Posterior vena cava (tissue), 2 donors: Measurements from ENCODE around the gene SCRT2. TPM values are rescaled to one million over a fixed set of nuclear protein-coding genes. Genes with fewer than 3 reads are reported as not detected.
A peak's percentile ranks its signal among the peaks of the same experiment; 100 is the strongest.

Experiments used
- DNase-seq: peaks from one replicate; pipeline ENCODE4 v3.0.0-alpha.2; 2020; ENCODE audit warnings: low spot score
- intact Hi-C, 2 donors: fragments of 100-400 bp; cut with DNase I; formaldehyde crosslinking; loops; one replicate each; pipeline versions ENCODE4 v1.14.1 to v1.14.2; 2022 to 2023
- long read RNA-seq, 2 donors: library from polyadenylated mRNA; unstranded; transcript quantifications; one replicate each; pipeline ENCODE4 v2.0.0, GENCODE V29; 2020 to 2021
- total RNA-seq, 2 donors: library from RNA; stranded (reverse); fragmentation: NEBNext Ultra II Directional; extraction: Animal tissue kit (Norgen Biotek cat#: 25700); gene quantifications; one replicate each; pipeline ENCODE4 v1.2.1, GENCODE V29; 2021
- donor health status: DM: yes; HTN: yes; CAD: no.
- donor health status: DM: yes; HTN: yes; CAD: no.

The SCRT2 gene
- total RNA-seq: not detected
- long read RNA-seq, donor 1: 0 reads
- long read RNA-seq, donor 2: 0 reads

DNA sequence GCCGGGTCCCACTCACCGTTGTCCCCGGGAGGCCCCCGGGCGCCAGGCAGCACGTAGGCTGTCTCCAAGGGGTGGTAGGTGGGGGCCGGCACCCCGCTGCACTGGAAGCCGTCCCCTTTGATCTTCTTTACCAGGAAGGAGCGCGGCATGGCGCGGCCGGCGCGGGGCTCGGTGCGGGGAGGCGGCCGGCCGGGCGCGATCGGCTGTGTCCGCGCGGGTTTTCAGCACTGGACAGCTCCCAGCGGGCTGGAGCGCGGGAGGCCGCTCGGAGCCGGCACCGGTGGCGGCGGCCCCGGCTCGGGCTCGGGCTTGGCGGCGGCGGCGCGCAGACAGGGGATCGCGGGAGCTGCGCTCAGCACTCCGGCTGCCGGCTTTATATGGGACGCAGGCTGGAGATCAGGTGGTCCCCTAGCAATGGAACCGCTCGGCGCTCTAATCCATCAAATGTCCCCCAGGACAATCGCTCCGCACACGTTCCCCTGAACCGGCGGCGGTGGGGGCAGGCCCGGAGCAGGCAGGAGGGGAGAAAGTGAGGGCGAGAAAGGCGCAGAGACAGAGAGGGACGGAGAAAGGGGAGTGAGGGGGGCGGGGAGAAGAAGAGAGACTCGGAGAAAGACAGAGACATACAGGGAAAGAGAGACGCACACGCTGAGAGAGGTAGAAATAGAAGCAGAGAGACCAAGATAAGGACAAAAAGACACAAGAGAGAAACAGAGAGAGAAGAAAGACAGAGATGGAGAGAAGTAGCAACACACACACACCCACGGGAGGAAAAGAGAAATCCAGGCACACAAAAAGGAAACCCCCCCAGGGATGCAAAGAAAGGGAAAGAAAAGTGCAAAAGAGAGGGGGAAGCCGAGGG, at the start of gene SCRT2:
SCRT2 (minus strand) TSS at position 350 of the 862 bp plus-strand sequence; CDS start at position 149, 201 bp downstream.
- intact Hi-C loops: no loop called here

DNA sequence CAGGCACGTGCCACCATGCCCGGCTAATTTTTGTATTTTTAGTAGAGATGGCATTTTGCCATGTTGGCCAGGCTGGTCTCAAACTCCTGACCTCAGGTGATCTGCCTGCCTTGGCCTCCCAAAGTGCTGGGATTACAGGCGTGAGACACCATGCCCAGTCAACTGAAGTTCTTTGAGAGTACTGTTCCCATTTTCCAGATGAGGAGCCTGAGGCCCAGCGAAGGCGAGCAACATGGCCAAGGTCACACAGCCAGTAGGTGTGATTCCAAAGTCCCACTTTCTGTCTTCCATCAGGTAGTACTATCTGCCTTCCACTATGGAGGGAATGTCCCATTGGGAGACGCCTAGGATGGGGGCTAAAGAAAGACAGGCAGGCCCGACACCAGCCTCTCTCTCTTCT, 49.2 kb upstream of the SCRT2 start:
- DNase-seq: peak; percentile 26
- intact Hi-C loops: loop anchor here in 1 of 2 donors (5.0 kb wide), 1 partner anchor 162 kb away; no protein-coding TSS in a partner anchor

More for the DNA sequence above, at the start of gene SCRT2:
- DNase-seq: peak; percentile 92

- DNase-seq: peak; percentile 54
- intact Hi-C loops: loop anchor here in 1 of 2 donors (5.0 kb wide), 1 partner anchor 161 kb away; no protein-coding TSS in a partner anchor
These were observed 48.2 kb upstream of the SCRT2 start for GRCh38 chr20:723756-724155.

GRCh38 chr20:722822-723644, 47.4 kb upstream of the SCRT2 start:
- DNase-seq: peak; percentile 56
- intact Hi-C loops: loop anchor here in 1 of 2 donors (5.0 kb wide), 1 partner anchor 161 kb away; no protein-coding TSS in a partner anchor

- peak; percentile 53 for DNase-seq
- intact Hi-C loops: loop anchor here in 1 of 2 donors (5.0 kb wide), 1 partner anchor 160 kb away; no protein-coding TSS in a partner anchor
These were observed 46.3 kb upstream of the SCRT2 start for GRCh38 chr20:721876-722275.

DNA sequence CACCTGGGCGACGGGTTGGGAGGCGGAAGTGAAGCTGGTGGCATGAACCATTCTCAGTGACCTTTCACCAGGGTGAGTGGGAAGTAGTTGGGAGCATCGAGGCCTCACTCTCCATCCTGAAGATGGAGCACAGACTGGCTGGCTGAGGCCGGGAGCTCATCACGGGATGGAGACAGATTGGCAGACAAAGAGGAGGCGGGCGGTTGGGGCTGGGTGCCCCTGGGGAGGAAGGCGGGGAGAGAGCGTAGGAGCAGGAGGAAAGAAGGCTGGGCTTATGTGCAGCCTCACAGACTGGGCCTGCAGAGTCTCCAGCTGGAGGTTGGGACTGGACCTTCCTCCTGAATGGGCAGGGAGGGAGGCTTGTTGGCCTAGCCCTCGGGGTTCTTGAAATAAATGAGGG, 44.2 kb upstream of the SCRT2 start:
- peak; percentile 26 for DNase-seq
- intact Hi-C loops: loop anchor here in 1 of 2 donors (5.0 kb wide), 1 partner anchor 158 kb away; no protein-coding TSS in a partner anchor

GRCh38 chr20:719068-719467, 43.5 kb upstream of the SCRT2 start:
- intact Hi-C loops: no loop called here
- peak; percentile 62 for DNase-seq

- intact Hi-C loops: no loop called here
- DNase-seq: peak; percentile 37
These were observed 42.2 kb upstream of the SCRT2 start for GRCh38 chr20:717832-718231.

- intact Hi-C loops: no loop called here
- peak; percentile 5 for DNase-seq
These were observed 41.7 kb upstream of the SCRT2 start for GRCh38 chr20:717271-717670.

DNA sequence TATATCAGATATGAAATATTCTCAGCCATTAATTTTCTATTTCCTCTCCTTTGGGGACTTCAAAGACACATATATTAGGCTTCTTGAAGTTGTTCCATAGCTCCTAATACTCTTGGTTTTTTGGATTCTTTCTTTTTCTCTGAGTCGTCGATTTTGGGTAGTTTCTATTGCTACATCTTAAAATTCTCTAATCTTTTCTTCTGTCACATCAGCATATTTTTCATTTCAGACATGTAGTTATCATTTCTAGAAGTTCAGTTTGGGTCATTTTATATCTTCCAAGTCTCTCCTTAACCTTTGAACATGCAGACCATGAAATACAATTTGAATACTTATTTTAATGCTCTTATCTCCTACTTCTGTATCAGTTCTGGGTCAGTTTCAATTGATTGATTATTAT, 38.9 kb upstream of the SCRT2 start:
- DNase-seq: no peak
- intact Hi-C loops: no loop called here

GRCh38 chr20:711576-711975, 36.0 kb upstream of the SCRT2 start:
- no peak for DNase-seq
- intact Hi-C loops: no loop called here

DNA sequence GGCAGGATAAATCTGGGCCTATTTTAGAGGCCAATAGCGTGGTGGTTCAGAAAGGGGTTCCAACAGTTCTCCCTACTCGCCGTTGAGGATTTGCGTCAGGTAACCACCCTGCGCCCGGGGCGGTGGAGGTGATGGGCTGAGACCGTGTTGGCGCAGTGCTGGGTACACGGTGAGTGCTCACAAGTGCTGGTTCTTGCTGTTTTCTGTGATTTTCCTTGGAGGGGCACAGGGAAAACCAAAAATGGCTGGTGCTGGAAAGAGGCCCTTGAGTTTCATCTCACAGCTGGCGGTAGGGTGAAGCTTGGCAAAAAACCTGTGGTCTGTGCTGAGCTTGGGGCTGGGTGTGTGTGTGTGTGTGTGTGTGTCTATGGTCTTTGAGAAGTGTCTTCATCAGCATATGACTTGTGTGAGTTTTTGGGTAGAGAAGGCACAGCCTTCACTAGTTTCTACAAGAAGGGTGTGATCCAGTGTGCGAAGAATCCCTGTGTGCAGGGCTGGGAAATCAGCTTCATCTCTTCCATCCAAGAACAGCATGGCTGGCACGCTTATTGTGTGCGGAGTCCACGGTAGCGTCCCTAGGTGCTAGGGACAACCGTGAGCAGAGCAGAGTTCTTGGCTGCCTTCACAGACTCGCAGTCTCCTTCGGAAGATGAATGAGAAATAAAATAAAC, 35.3 kb upstream of the SCRT2 start:
- intact Hi-C loops: no loop called here
- no peak for DNase-seq

- no peak for DNase-seq
- intact Hi-C loops: no loop called here
These were observed 34.6 kb upstream of the SCRT2 start for GRCh38 chr20:709991-710779.

DNA sequence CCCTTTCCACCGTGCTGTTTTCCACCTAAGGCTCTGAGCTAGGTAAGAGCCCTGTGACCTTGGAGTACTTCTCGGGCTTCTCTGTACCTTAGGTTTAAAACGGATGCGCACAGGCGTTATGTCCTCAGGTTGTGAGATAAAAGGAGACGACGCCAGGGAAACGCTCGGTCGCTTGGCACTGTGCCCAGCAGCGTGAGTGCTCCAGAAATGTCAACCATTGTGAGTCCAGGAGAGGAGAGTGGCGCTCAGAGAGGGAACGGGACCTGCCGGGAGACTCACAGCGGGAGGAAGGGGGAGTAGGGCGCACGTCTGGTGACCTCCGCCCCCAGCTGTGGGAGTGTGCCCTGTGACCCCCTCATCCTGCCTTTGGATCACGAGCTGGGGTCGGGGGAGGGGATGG, 33.8 kb upstream of the SCRT2 start:
- DNase-seq: no peak
- intact Hi-C loops: no loop called here

- DNase-seq: no peak
- intact Hi-C loops: no loop called here
These were observed 33.4 kb upstream of the SCRT2 start for GRCh38 chr20:708956-709355.

GRCh38 chr20:707451-708110, 32.0 kb upstream of the SCRT2 start:
- no peak for DNase-seq
- intact Hi-C loops: no loop called here

DNA sequence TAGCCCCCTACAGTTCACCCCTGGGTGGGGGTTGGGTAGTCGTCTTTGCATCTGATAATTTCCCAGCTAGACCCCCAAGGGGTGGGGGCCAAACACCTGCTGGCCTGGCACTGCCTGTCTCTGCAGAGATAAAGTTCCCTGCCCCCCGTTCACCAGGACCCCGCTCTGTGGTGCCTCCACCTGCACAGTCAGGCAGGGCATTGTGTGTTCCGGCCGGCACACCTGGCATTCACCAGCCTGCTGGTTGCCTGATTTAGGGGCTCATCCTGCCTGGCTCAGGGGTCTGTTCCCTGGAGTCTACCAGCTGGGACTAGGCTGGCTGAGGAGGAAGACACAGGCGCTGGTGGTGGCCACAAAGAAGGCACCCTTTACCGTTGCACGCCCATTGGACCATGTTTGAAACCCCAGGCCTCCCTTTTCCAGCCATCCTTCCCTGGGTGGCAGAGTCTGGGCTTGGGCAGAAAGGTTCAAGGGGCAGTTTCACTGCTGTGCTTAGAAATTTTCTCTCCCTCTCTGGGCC, 30.8 kb upstream of the SCRT2 start:
- intact Hi-C loops: no loop called here
- DNase-seq: no peak

DNA sequence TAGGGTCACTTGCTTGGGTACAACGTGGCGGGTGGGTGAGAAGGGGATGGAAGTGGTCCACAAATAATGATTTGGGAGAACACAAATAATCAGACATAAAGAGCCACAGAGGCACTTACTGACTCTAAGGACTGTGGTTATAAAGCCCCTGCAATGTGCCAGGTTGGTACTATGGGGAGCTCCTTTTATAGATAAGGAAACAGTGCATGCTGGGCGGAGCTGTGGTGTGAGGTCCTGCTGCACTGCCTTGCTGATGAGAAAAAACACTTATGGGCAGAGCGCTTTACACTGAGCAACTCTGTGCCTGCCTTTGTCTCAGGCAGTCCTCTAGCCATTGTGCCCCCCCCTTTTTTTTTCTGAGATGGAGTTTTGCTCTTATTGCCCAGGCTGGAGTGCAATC, 29.1 kb upstream of the SCRT2 start:
- DNase-seq: no peak
- intact Hi-C loops: no loop called here
